AG04449 (cell line): ENCODE measurements around the gene OPA1.

Experiments used
- CTCF ChIA-PET: fragments of 350-600 bp; formaldehyde crosslinking; extraction: SDS; loops from one replicate; lab custom pipeline; 2021; ENCODE audit warnings: antibody characterized with exemption; lab: Yijun Ruan, JAX
- POLR2A ChIA-PET: fragments of 400-600, 350-600 bp; formaldehyde crosslinking; extraction: SDS; loops from one replicate; lab custom pipeline; 2020; ENCODE audit warnings: antibody characterized with exemption, inconsistent platforms; lab: Yijun Ruan, JAX
- DNase-seq: peaks from one replicate; pipeline ENCODE4 v3.0.0-alpha.2; 2010; ENCODE audit warnings: low read depth, low spot score
- H3K4me3 ChIP-seq: 2 replicates; pipeline ENCODE4 v1.5.1; 2011; ENCODE audit warnings: low read depth, mild to moderate bottlenecking, control low read depth, low read length
- CTCF ChIP-seq: IDR thresholded peaks from one replicate; pipeline ENCODE4 v1.5.1; 2011; ENCODE audit warnings: mild to moderate bottlenecking, moderate library complexity, low read length, control low read depth, inconsistent platforms; ENCODE audit not compliant: insufficient read depth; ENCODE audit errors: missing control alignments

Gene OPA1

DNA sequence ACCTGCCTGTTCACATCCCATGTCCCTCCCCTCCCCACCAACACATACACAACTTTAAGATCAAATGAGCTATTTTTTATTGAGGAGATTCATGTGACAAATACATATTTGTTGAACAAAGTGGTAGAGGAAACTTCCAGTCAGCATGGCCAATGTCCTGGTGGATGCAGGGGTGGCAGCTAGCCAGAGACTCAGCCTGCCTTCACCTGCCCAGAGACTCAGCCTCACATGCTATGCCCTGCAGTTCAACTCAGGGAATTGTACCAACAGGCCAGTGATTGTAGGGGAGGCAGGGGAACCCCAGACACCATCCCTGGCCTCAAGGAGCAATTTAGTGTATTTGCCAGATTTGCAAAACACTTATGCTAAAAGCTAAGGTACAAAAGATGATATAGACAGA lies 136.6 kb downstream of the OPA1 start:
- CTCF ChIA-PET: no interaction called here
- POLR2A ChIA-PET: no interaction called here
- TF ChIP-seq CTCF: no peak

DNA sequence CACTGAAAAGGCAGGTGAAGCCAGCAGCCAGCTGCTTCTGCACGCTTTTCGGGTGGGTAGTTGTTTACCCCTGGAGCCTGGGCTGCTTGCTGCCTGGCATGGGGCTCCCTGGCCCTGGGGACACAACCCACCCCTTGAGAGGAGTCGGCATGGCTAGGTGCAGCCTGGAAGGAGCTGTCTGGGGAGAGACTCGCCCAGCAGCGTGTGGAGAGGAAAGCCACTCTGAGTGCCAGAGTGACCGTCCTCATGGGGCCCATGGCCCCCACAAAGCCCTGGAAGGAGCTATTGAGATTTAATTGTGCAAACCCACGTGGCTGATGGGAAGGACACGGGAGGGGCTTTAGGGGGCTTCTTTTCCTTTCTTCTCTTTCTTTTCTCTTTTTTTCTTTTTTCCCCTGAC lies 137.5 kb downstream of the OPA1 start:
- ChIA-PET POLR2A (no interaction called here), CTCF (no interaction called here)
- TF ChIP-seq CTCF: no peak

More for the DNA sequence above, 136.6 kb downstream of the OPA1 start:
- H3K4me3 ChIP-seq: no peak overlapping the region
- DNase-seq: no peak

DNA sequence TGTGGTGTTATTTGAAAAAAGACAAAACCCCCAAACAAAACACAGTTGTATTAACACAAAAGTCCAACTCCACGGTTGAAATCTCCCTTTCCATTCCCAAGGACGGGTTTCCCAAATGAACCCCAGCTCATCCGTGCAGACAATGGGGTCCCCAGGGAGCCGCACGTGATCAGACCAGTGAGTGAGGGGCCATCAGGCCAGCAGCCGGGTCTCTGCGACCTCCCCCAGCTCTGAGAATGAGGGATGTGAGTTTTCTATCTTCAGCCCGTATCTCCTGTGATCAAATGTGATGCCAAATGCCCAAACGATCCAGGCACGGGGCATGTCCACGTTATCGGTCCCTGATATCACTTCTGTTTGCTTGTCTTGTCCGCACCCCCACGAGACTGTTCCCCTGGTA lies 138.0 kb downstream of the OPA1 start:
- CTCF ChIA-PET: no interaction called here
- DNase-seq: no peak
- H3K4me3 ChIP-seq: no peak overlapping the region
- POLR2A ChIA-PET: no interaction called here
- no peak for TF ChIP-seq CTCF

More for the DNA sequence above, 137.5 kb downstream of the OPA1 start:
- H3K4me3 ChIP-seq: no peak overlapping the region
- no peak for DNase-seq

DNA sequence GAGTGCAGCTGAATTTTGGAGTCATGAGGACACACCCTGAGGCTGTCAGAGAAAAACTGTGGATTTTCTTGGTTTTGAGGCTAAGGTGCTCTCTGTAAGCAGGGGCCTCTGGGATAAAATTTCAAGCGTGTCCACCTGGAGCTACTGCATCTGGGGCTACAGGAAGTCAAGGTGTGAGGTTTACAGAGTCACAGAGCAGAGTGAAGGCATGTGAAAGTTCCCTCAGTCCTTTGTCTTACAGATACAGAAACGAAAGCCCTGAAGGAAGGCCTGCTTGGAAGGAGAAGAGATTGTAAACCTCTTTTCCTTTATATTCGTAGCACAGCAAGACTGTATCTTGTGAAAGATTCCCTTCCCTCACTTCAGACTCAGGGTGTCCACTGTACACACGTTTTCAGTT lies 138.6 kb downstream of the OPA1 start:
- CTCF ChIA-PET: no interaction called here
- no peak for TF ChIP-seq CTCF
- POLR2A ChIA-PET: no interaction called here
- no peak overlapping the region for H3K4me3 ChIP-seq
- no peak for DNase-seq

DNA sequence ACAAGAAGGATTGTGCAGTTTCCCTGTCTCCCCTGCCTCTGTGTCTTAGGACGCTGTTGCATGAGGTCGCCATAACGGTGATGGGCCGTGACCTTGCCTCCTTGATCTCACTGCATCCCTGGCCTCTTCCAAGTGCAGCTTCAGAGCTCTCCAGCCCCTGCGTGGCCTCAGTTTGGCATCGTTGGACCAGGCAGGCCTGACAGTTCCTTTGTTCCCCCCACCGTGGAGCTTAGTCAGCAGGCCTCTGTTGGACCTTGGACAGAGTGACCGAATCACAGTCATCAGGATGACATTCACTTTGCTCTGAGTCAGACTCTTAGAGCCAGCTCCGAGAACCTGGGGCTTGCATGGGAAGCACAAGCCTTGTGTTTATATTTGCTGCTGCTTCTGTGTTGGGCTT lies 139.4 kb downstream of the OPA1 start:
- no peak overlapping the region for H3K4me3 ChIP-seq
- POLR2A ChIA-PET: no interaction called here
- CTCF ChIA-PET: no interaction called here
- peak; percentile 24 for DNase-seq
- TF ChIP-seq CTCF: no peak

GRCh38 chr3:193732827-193733226 lies 139.8 kb downstream of the OPA1 start:
- no peak for TF ChIP-seq CTCF
- POLR2A ChIA-PET: no interaction called here
- CTCF ChIA-PET: no interaction called here

More at GRCh38 chr3:193732827-193733226, 139.8 kb downstream of the OPA1 start:
- DNase-seq: no peak
- H3K4me3 ChIP-seq: no peak overlapping the region
